HEK293 (cell line): Measurements from ENCODE around the gene KDM3B.

Experiments
- GLIS2 ChIP-seq: fragments of 450-650 bp; formaldehyde crosslinking; IDR thresholded peaks from 2 replicates; pipeline ENCODE4 v1.5.1; 2016; ENCODE audit warnings: missing biosample characterization, missing genetic modification characterization
- PATZ1 ChIP-seq: fragments of 450-650 bp; formaldehyde crosslinking; IDR thresholded peaks from 2 replicates; pipeline ENCODE4 v1.5.1; 2016; ENCODE audit warnings: missing biosample characterization, missing genetic modification characterization
- PRDM10 ChIP-seq: fragments of 450-650 bp; formaldehyde crosslinking; IDR thresholded peaks from 2 replicates; pipeline ENCODE4 v1.5.1; 2016; ENCODE audit warnings: missing biosample characterization, missing genetic modification characterization
- SP7 ChIP-seq: fragments of 450-650 bp; formaldehyde crosslinking; IDR thresholded peaks from 2 replicates; pipeline ENCODE4 v1.5.1; 2016; ENCODE audit warnings: missing biosample characterization, missing genetic modification characterization
- ZBTB17 ChIP-seq: fragments of 450-650 bp; formaldehyde crosslinking; IDR thresholded peaks from 2 replicates; pipeline ENCODE4 v1.5.1; 2016; ENCODE audit warnings: missing biosample characterization, missing genetic modification characterization
- ZBTB20 ChIP-seq: fragments of 450-650 bp; formaldehyde crosslinking; IDR thresholded peaks from 2 replicates; pipeline ENCODE4 v1.5.1; 2016; ENCODE audit warnings: missing biosample characterization, missing genetic modification characterization
- ZIC2 ChIP-seq: fragments of 450-650 bp; formaldehyde crosslinking; IDR thresholded peaks from 2 replicates; pipeline ENCODE4 v1.5.1; 2016; ENCODE audit warnings: missing biosample characterization, missing genetic modification characterization
- ZNF112 ChIP-seq: fragments of 450-650 bp; formaldehyde crosslinking; IDR thresholded peaks from 2 replicates; pipeline ENCODE4 v1.5.0; 2017; ENCODE audit warnings: missing biosample characterization, missing genetic modification characterization
- ZNF2 ChIP-seq: fragments of 450-650 bp; formaldehyde crosslinking; IDR thresholded peaks from 2 replicates; pipeline ENCODE4 v1.5.1; 2016; ENCODE audit warnings: missing biosample characterization, missing genetic modification characterization
- ZNF280D ChIP-seq: fragments of 450-650 bp; formaldehyde crosslinking; IDR thresholded peaks from 2 replicates; pipeline ENCODE4 v1.5.1; 2016; ENCODE audit warnings: missing biosample characterization, missing genetic modification characterization
- ZNF416 ChIP-seq: fragments of 450-650 bp; formaldehyde crosslinking; IDR thresholded peaks from 2 replicates; pipeline ENCODE4 v1.5.1; 2016; ENCODE audit warnings: missing biosample characterization, missing genetic modification characterization
- ZNF423 ChIP-seq: fragments of 450-650 bp; formaldehyde crosslinking; IDR thresholded peaks from 2 replicates; pipeline ENCODE4 v1.5.1; 2016; ENCODE audit warnings: missing biosample characterization, missing genetic modification characterization
- ZNF488 ChIP-seq: fragments of 450-650 bp; formaldehyde crosslinking; IDR thresholded peaks from 2 replicates; pipeline ENCODE4 v1.5.1; 2016; ENCODE audit warnings: missing biosample characterization, missing genetic modification characterization
- ZNF501 ChIP-seq: fragments of 450-650 bp; formaldehyde crosslinking; IDR thresholded peaks from 2 replicates; pipeline ENCODE4 v1.5.1; 2016; ENCODE audit warnings: missing biosample characterization, missing genetic modification characterization
- ZNF600 ChIP-seq: fragments of 450-650 bp; formaldehyde crosslinking; IDR thresholded peaks from 2 replicates; pipeline ENCODE4 v1.5.1; 2016; ENCODE audit warnings: missing biosample characterization, missing genetic modification characterization
- ZNF624 ChIP-seq: fragments of 450-650 bp; formaldehyde crosslinking; IDR thresholded peaks from 2 replicates; pipeline ENCODE4 v1.5.1; 2017; ENCODE audit warnings: missing biosample characterization, missing genetic modification characterization
- ZNF629 ChIP-seq: fragments of 450-650 bp; formaldehyde crosslinking; IDR thresholded peaks from 2 replicates; pipeline ENCODE4 v1.5.1; 2017; ENCODE audit warnings: missing biosample characterization, missing genetic modification characterization
- ZNF692 ChIP-seq: fragments of 450-650 bp; formaldehyde crosslinking; IDR thresholded peaks from 2 replicates; pipeline ENCODE4 v1.5.1; 2016; ENCODE audit warnings: missing biosample characterization, missing genetic modification characterization

The KDM3B gene

GRCh38 chr5:138448481-138449398 is 96.3 kb downstream of the KDM3B start (continued):
- TF ChIP-seq ZNF280D (tag by site-specific recombination) = no peak
- TF ChIP-seq ZNF423 (tag by site-specific recombination) = no peak
- 0 out of 2 replicates have a peak, but pooled peaks have one; percentile 8 for TF ChIP-seq ZNF629
- TF ChIP-seq SP7 = peak; percentile 36
- TF ChIP-seq PATZ1 (tag by site-specific recombination) = no peak
- TF ChIP-seq ZNF416 (tag by site-specific recombination) = no peak
- TF ChIP-seq ZNF112 (tag by site-specific recombination) = no peak
- TF ChIP-seq ZNF488 (tag by site-specific recombination) = no peak
- 0 out of 2 replicates have a peak, but pooled peaks have one; percentile 23 for TF ChIP-seq GLIS2
- 0 out of 2 replicates have a peak, but pooled peaks have one; percentile 20 for TF ChIP-seq ZNF2
- 0 out of 2 replicates have a peak, but pooled peaks have one; percentile 9 for TF ChIP-seq ZNF624 (tag by site-specific recombination)
- TF ChIP-seq ZBTB17 = peak; percentile 94
- no peak for TF ChIP-seq ZNF501 (tag by site-specific recombination)
- no peak for TF ChIP-seq ZNF692 (tag by site-specific recombination)
- peak; percentile 92 for TF ChIP-seq ZBTB20 (tag by site-specific recombination)
- TF ChIP-seq PRDM10 (tag by site-specific recombination) = peak; percentile 90
- TF ChIP-seq ZNF600 (tag by site-specific recombination) = peak; percentile 26
- TF ChIP-seq ZIC2 (tag by site-specific recombination) = peak; percentile 86
